Stimulated activated CD4-positive, alpha-beta T cell treated with anti-CD3 and anti-CD28 coated beads, Interleukin-15, amount 100 ng/mL, for 48 hours (primary cell): ENCODE results near the gene PTGR1.

Experiments
- DNase-seq, 2 donors: peaks; one replicate each; pipeline ENCODE4 v3.0.0-alpha.2; 2020; ENCODE audit warnings: low read depth in 2 of 2

Gene PTGR1

DNA sequence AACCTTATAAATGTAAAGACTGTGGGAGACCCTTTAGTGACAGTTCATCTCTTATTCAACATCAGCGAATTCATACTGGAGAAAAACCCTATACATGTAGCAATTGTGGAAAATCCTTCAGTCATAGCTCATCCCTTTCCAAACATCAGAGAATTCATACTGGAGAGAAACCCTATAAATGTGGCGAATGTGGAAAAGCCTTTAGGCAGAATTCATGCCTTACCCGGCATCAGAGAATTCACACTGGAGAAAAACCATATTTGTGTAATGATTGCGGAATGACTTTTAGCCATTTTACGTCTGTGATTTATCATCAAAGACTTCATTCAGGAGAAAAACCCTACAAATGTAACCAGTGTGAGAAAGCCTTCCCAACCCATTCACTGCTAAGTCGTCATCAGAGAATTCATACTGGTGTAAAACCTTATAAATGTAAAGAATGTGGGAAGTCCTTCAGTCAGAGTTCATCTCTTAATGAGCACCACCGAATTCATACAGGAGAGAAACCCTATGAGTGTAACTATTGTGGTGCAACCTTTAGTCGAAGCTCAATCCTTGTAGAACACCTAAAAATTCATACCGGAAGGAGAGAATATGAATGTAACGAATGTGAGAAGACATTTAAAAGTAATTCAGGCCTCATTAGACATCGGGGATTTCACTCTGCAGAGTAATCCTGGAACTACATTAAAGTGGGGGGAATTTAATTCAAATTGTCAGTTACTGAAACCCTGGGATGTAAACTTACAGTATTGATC is 56.8 kb downstream of the PTGR1 start:
- no peak for DNase-seq

DNA sequence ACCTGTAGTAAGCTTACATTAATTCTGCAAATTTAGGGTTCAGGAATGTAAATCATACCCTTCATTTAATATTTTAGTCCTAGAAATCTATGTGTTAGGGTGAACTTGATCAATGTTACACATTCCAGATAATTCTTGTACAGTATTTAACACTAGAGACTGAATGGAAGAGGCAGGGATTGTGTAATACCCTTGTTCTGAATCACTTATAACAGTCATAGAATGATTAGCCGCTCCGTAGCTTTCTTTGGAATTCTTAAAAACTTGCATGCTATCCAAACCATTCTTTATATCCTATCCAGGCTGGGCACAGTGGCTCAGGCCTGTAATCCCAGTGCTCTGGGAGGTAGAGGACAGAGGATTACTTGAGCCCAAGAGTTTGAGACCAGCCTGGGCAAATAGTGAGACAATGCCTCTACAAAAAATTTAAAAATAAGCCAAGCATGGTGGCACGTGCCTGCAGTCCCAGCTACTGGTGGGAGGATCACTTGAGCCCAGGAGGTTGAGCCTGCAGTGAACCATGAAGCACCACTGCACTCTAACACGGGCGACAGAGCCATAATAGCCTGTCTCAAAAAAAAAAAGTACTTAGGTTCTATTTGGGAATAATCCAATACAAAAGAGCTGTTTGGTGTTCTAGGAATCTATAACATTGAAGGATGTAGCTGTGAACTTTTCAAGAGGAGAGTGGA is 66.2 kb downstream of the PTGR1 start:
- no peak for DNase-seq

DNA sequence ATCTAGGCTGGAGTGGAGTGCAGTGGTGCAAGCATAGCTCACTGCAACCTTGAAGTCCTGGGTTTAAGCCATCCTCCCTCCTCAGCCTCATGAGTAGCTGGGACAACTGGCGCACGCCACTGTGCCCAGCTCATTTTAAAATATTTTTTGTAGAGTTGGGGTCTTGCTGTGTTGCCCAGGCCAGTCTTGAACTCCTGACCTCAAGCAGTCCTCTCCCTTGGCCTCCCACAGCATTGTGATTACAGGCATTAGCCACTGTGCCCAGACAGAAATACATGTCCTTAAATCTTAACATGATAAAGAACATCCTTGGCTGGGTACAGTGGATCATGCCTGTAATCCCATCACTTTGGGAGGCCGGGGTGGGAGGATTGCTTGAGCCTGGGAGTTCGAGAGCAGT is 67.7 kb downstream of the PTGR1 start:
- no peak for DNase-seq

DNA sequence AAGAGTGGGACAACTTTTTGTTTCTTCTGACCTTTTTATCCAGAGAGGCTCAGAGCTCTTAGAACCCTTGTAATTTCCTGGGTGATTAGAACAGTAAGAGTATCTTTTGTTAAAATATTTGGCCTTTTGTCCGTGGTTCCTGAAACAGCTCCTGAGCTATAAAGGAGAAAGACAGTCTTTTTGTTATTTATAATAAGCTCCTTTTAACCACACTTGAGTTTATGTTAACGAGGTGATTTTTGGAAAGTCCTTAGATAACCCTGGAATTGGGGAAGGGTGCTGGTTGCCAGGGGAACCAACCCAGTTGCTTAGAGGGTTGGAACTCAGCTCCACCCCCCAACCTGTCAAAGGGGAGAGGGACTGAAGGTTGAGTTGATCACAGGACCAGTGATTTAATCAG is 69.7 kb downstream of the PTGR1 start:
- DNase-seq, result no peak

DNA sequence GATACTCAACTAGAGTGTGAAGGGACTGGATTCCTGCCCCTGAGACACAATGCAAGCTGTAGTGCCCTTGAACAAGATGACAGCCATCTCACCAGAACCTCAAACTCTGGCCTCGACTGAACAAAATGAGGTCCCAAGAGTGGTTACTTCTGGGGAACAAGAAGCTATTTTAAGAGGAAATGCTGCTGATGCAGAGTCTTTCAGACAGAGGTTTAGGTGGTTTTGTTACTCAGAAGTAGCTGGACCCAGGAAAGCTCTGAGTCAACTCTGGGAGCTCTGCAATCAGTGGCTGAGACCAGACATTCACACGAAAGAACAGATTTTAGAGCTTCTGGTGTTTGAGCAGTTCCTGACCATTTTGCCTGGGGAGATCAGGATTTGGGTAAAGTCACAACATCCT is 72.1 kb downstream of the PTGR1 start:
- DNase-seq, result no peak

DNA sequence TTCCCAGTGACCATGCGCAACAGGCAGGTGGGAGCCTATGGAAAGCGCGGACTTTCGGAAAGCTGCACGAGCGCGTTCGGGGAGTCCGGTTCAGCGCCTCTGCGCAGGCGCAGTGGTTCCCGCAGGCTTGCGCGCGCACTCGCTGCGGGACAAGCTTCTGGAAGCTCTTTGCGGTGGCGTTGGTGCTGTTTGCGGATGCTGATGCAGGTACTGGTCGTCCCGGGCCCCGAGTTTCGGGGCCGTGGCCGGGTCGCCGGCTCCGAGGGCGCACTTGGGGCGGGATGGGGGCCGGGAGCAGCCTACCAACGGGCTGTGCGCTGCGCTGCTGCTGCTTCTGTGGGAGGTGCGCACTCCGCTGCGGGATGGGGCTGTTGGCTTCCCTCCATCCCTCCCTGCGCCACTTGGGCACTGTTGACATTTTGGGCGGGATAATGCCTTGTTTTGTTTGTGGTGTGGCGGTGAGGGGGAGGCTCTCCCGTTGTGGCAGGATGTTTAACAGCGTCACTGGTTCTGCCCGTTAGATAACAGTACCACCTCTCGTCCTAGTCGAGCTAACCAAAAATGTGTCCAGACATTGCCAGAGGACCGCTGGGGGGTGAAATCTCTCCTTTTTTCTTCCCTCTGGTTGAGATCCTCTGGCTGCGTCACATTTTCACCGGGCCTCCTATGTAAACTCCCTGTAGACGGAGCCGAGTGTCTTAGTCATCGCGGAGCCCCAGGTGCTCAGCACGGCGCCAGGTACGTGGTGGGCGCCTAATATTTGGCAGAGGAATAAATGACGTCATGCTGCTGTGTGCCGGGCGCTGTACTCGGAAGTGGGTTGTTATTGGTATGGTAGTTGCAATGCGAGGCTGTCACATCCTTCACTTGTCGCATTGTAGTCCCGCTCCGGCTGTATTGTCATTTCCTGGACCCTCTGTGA is 74.1 kb downstream of the PTGR1 start, which contains the start of gene ZNF483:
ZNF483 (plus strand) TSS at position 124 of the 922 bp plus-strand sequence. CDS start 2,217 bp downstream, outside the sequence.
- DNase-seq, result peak; percentile 47 to 48

DNA sequence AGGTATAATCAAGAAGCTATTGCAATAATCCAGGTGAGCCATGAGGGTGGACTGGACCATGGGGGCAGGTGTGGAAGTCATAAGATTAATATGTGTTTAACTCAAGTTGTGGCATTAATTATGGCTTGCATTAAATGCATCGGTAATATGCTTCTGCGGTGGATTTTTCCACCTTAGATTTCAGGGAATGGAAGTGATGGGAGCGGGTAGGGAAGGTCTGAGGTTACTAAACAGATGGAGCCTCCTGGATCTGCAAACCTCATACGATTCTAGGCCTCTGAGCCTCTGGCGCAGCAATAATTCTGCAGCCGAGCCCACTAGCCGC is 74.8 kb downstream of the PTGR1 start:
- DNase-seq, result no peak

DNA sequence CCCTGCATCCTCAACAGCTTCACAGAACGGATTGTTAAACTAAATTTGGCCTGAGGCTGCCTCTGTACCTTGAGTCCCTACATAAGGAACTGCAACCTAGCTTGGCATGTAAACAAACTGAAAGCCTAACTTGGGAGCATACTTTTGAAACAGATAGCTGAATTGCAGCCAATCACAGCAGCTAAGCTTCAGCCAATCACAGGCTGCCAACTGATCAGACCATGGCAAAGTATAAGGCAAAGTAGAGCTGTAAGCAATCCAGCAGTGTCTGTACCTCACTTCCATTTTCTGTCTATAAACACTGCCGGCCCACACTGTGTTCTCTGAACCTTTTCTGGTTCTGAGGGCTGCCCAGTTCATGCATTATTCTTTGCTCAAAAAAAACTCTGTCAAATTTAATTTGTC is 83.4 kb downstream of the PTGR1 start:
- no peak for DNase-seq

DNA sequence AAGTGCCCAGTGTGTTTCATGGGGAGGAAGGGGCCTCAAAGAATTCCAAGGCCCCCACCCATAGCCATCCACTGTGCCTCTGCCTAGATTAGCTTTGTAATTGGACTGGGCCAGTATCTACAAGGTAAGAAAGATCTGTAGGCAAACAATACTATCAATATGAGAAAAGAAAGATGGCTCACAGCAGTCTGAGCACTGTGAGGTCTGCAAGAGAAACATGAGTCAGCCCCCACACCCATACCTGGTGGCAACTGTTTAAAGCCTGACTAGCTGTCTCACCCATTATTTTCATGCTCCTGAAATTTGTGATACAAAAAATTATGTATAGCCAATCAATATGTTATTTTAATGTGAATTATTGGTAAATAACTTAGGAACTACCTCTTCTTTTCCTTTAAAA is 84.5 kb downstream of the PTGR1 start:
- DNase-seq, result no peak
